HCT116 (cell line): ENCODE data around the gene EXOC4. TPM values are rescaled to one million over a fixed set of nuclear protein-coding genes. Genes with fewer than 3 reads are reported as not detected.

Experiments
- ATAC-seq: fragments of 200-7000 bp; cut with Tn5 transposase; 2 replicates; pipeline ENCODE4 v1.9.1; 2020; ENCODE audit warnings: mild to moderate bottlenecking, moderate library complexity
- BruUV-seq: library from RNA; stranded (reverse); fragments of 400-500 nt; replicated peaks from 2 replicates; lab custom pipeline; 2021; lab: Mats Ljungman, UMichigan
- CTCF ChIA-PET: fragments of 300-600 bp; sonication (Branson Sonifier 250); formaldehyde crosslinking; loops from one replicate; lab custom pipeline; 2021; ENCODE audit warnings: antibody characterized with exemption; lab: Charles Lee
- POLR2A ChIA-PET: fragments of 300-600, 350-600 bp; sonication (Branson Sonifier 250); formaldehyde crosslinking; loops from one replicate; lab custom pipeline; 2021; ENCODE audit warnings: antibody characterized with exemption; lab: Charles Lee
- RAD21 ChIA-PET, 2 experiments: fragments of 300-600 bp; sonication (Branson Sonifier 250); formaldehyde crosslinking; loops; one replicate each; lab custom pipeline; 2023; ENCODE audit warnings: low total read pairs in 2 of 2; ENCODE audit not compliant: uncharacterized antibody in 2 of 2, unreplicated experiment in 2 of 2, low non-redundant PET in 1 of 2; lab: Charles Lee
- DNase-seq: peaks from one replicate; pipeline ENCODE4 v3.0.0-alpha.2; 2010; ENCODE audit warnings: low read depth, low spot score
- H2AFZ ChIP-seq: fragments of 200-600 bp; shearing (Covaris generic), sonication (generic); 2 replicates; pipeline ENCODE4 v1.6.1; 2017; ENCODE audit warnings: low read depth, mixed run types, mixed read lengths, antibody characterized with exemption, low read length; ENCODE audit not compliant: poor library complexity, severe bottlenecking
- H3K27ac ChIP-seq: 2 replicates; pipeline ENCODE4 v1.5.1; 2012; ENCODE audit warnings: low read depth, low read length
- H3K27me3 ChIP-seq: fragments of 200-600 bp; sonication (generic); 2 replicates; pipeline ENCODE4 v1.6.1; 2016; ENCODE audit warnings: mixed run types, low read length, mixed read lengths; ENCODE audit not compliant: insufficient read depth
- H3K36me3 ChIP-seq, 2 experiments: fragments of 200-500 bp in 1 of 2; fragments of 200-600 bp in 1 of 2; sonication (Bioruptor generic) in 1 of 2; sonication (generic) in 1 of 2; 2 replicates each; pipeline versions ENCODE4 v1.5.1 to v1.6.1; 2014 to 2016; ENCODE audit warnings: low read length in 2 of 2, inconsistent platforms in 1 of 2, mixed read lengths in 1 of 2, mixed run types in 1 of 2; ENCODE audit not compliant: insufficient read depth in 2 of 2, control insufficient read depth in 1 of 2
- H3K4me1 ChIP-seq, 2 experiments: fragments of 200-600 bp in 1 of 2; sonication (generic) in 1 of 2; 2 replicates each; pipeline versions ENCODE4 v1.5.1 to v1.6.1; 2012 to 2017; ENCODE audit warnings: low read length in 2 of 2, inconsistent platforms in 1 of 2, mild to moderate bottlenecking in 1 of 2, mixed read lengths in 1 of 2, mixed run types in 1 of 2, moderate library complexity in 1 of 2; ENCODE audit not compliant: insufficient read depth in 2 of 2, control insufficient read depth in 1 of 2
- H3K4me2 ChIP-seq: fragments of 200-600 bp; sonication (generic); 2 replicates; pipeline ENCODE4 v1.6.1; 2017; ENCODE audit warnings: mixed run types, low read length, mixed read lengths
- H3K4me3 ChIP-seq, 2 experiments: fragments of 200-600 bp in 1 of 2; sonication (generic) in 1 of 2; replicated peaks in 1 of 2; 2 replicates each; pipeline ENCODE4 v1.5.1; 2011 to 2016; ENCODE audit warnings: low read length in 2 of 2, control low read depth in 1 of 2, low read depth in 1 of 2, mild to moderate bottlenecking in 1 of 2, mixed read lengths in 1 of 2, mixed run types in 1 of 2
- H3K79me2 ChIP-seq: fragments of 200-600 bp; sonication (generic); 2 replicates; pipeline ENCODE4 v1.6.1; 2017; ENCODE audit warnings: mild to moderate bottlenecking, mixed run types, low read length, moderate library complexity, mixed read lengths; ENCODE audit not compliant: insufficient read depth
- H3K9ac ChIP-seq: fragments of 200-600 bp; sonication (generic); 2 replicates; pipeline ENCODE4 v1.6.1; 2016; ENCODE audit warnings: low read length, mixed read lengths
- H3K9me2 ChIP-seq: fragments of 200-600 bp; sonication (generic), shearing (Covaris generic); 2 replicates; pipeline ENCODE4 v1.6.1; 2017; ENCODE audit warnings: mixed run types, mild to moderate bottlenecking, moderate library complexity; ENCODE audit not compliant: insufficient read depth
- H3K9me3 ChIP-seq, 2 experiments: fragments of 200-500 bp in 1 of 2; fragments of 200-600 bp in 1 of 2; sonication (Bioruptor generic) in 1 of 2; sonication (generic) in 1 of 2; 2 replicates each; pipeline ENCODE4 v1.6.1; 2014 to 2017; ENCODE audit warnings: low read length in 2 of 2, mixed read lengths in 2 of 2, inconsistent platforms in 1 of 2, low read depth in 1 of 2, mild to moderate bottlenecking in 1 of 2, mixed run types in 1 of 2, moderate library complexity in 1 of 2; ENCODE audit not compliant: control insufficient read depth in 1 of 2, insufficient read depth in 1 of 2
- H4K20me1 ChIP-seq: fragments of 200-600 bp; sonication (generic), shearing (Covaris generic); 2 replicates; pipeline ENCODE4 v1.6.1; 2017; ENCODE audit warnings: mixed run types, mild to moderate bottlenecking, moderate library complexity; ENCODE audit not compliant: insufficient read depth
- CEBPB ChIP-seq: IDR thresholded peaks from 2 replicates; pipeline ENCODE4 v1.6.1; 2012; ENCODE audit warnings: low read depth
- CTCF ChIP-seq, 3 experiments: fragments of 200-600 bp in 1 of 3; sonication (generic) in 1 of 3; IDR thresholded peaks in 2 of 3; conservative IDR thresholded peaks in 1 of 3; 2 replicates each; pipeline ENCODE4 v1.5.1; 2012 to 2017; ENCODE audit warnings: low read depth in 2 of 3, low read length in 2 of 3, antibody characterized with exemption in 1 of 3, borderline replicate concordance in 1 of 3, control low read depth in 1 of 3, mild to moderate bottlenecking in 1 of 3, mixed read lengths in 1 of 3, mixed run types in 1 of 3, moderate library complexity in 1 of 3; ENCODE audit not compliant: insufficient read depth in 1 of 3
- EGR1 ChIP-seq: IDR thresholded peaks from 2 replicates; pipeline ENCODE4 v1.6.1; 2012; ENCODE audit warnings: low read depth
- ELF1 ChIP-seq: IDR thresholded peaks from 2 replicates; pipeline ENCODE4 v1.6.1; 2012; ENCODE audit warnings: low read depth, borderline replicate concordance
- FOSL1 ChIP-seq: IDR thresholded peaks from 2 replicates; pipeline ENCODE4 v1.6.1; 2012; ENCODE audit warnings: low read depth
- POLR2A ChIP-seq: IDR thresholded peaks from 2 replicates; pipeline ENCODE4 v1.7.0; 2011; ENCODE audit warnings: borderline replicate concordance; ENCODE audit not compliant: insufficient read depth, insufficient read length; ENCODE audit errors: extremely low read depth
- RAD21 ChIP-seq: IDR thresholded peaks from 2 replicates; pipeline ENCODE4 v1.6.1; 2012; ENCODE audit warnings: low read depth, mild to moderate bottlenecking
- SIN3A ChIP-seq: IDR thresholded peaks from 2 replicates; pipeline ENCODE4 v1.6.1; 2012; ENCODE audit warnings: low read depth
- TCF7L2 ChIP-seq: IDR thresholded peaks from 2 replicates; pipeline ENCODE4 v1.7.0; 2011; ENCODE audit warnings: borderline replicate concordance, inconsistent platforms; ENCODE audit not compliant: insufficient read depth, insufficient read length; ENCODE audit errors: extremely low read depth
- YY1 ChIP-seq: IDR thresholded peaks from 2 replicates; pipeline ENCODE4 v1.6.1; 2011; ENCODE audit warnings: low read length, low read depth, moderate library complexity, mild to moderate bottlenecking; ENCODE audit not compliant: insufficient replicate concordance; ENCODE audit errors: extremely low read depth
- ZNF274 ChIP-seq: fragments of 200-500 bp; sonication (Bioruptor generic); IDR thresholded peaks from 2 replicates; pipeline ENCODE4 v1.6.1; 2014; ENCODE audit warnings: mild to moderate bottlenecking, low read depth, low read length, inconsistent platforms
- intact Hi-C: fragments of 100-400 bp; cut with micrococcal nuclease; formaldehyde crosslinking; loops from 2 replicates; pipeline ENCODE4 v1.10.0; 2022
- total RNA-seq: library from RNA; stranded (reverse); gene quantifications from one replicate; pipeline ENCODE4 v1.2.1, GENCODE V29; 2021; ENCODE audit not compliant: unreplicated experiment
- TF ChIP-seq, protein P1 (sequence below): IDR thresholded peaks from 2 replicates; pipeline ENCODE4 v1.6.1; 2012; ENCODE audit warnings: low read depth
- TF ChIP-seq, protein P2 (sequence below): IDR thresholded peaks from 2 replicates; pipeline ENCODE4 v1.6.1; 2012
- TF ChIP-seq, protein P3 (sequence below): IDR thresholded peaks from 2 replicates; pipeline ENCODE4 v1.6.1; 2012
- TF ChIP-seq, protein P4 (sequence below): IDR thresholded peaks from 2 replicates; pipeline ENCODE4 v1.6.1; 2011; ENCODE audit warnings: mild to moderate bottlenecking, low read length, moderate library complexity; ENCODE audit not compliant: insufficient replicate concordance; ENCODE audit errors: extremely low read depth

EXOC4 gene
- total RNA-seq, 1 experiment from 2014 or later = 40.3 TPM

GRCh38 chr7:133386205-133386604 is 133.3 kb downstream of the EXOC4 start (continued):
- no peak for TF ChIP-seq YY1

DNA sequence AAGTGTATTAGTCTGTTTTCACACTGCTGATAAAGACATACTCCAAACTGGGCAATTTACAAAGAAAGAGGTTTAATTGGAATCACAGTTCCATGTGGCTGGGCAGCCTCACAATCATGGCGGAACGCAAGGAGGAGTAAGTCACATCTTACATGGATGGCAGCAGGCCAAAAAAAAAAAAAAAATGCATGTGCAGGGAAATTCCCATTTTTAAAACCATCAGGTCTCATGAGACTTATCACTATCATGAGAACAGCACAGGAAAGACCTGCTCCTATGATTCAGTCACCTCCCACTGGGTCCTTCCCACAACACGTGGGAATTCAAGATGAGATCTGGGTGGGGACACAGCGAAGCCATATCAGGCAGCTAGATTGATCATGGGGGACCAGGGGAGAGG is 136.8 kb downstream of the EXOC4 start:
- Histone ChIP-seq H2AFZ (no peak overlapping the region), H3K9ac (no peak overlapping the region), H3K79me2 (no peaks in the 10 kb centered on the region), H3K4me2 (no peak overlapping the region), H3K4me1 (no peaks in the 10 kb centered on the region), H3K9me3 (no peaks in the 10 kb centered on the region), H3K27ac (no peak overlapping the region), H4K20me1 (no peaks in the 10 kb centered on the region), H3K36me3 (no peaks in the 10 kb centered on the region), H3K4me3 (no peak overlapping the region), H3K27me3 (no peaks in the 10 kb centered on the region), H3K9me2 (no peaks in the 10 kb centered on the region)
- CTCF ChIA-PET = no interaction called here
- RAD21 ChIA-PET = no interaction called here
- ATAC-seq (no peak), DNase-seq (no peak)
- TF ChIP-seq, protein P1, sequence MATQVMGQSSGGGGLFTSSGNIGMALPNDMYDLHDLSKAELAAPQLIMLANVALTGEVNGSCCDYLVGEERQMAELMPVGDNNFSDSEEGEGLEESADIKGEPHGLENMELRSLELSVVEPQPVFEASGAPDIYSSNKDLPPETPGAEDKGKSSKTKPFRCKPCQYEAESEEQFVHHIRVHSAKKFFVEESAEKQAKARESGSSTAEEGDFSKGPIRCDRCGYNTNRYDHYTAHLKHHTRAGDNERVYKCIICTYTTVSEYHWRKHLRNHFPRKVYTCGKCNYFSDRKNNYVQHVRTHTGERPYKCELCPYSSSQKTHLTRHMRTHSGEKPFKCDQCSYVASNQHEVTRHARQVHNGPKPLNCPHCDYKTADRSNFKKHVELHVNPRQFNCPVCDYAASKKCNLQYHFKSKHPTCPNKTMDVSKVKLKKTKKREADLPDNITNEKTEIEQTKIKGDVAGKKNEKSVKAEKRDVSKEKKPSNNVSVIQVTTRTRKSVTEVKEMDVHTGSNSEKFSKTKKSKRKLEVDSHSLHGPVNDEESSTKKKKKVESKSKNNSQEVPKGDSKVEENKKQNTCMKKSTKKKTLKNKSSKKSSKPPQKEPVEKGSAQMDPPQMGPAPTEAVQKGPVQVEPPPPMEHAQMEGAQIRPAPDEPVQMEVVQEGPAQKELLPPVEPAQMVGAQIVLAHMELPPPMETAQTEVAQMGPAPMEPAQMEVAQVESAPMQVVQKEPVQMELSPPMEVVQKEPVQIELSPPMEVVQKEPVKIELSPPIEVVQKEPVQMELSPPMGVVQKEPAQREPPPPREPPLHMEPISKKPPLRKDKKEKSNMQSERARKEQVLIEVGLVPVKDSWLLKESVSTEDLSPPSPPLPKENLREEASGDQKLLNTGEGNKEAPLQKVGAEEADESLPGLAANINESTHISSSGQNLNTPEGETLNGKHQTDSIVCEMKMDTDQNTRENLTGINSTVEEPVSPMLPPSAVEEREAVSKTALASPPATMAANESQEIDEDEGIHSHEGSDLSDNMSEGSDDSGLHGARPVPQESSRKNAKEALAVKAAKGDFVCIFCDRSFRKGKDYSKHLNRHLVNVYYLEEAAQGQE = no peak
- TF ChIP-seq ZNF274 (no peak), POLR2A (no peak), ELF1 (no peak), RAD21 (no peak), TCF7L2 (no peak), SIN3A (no peak), FOSL1 (no peak), EGR1 (no peak), CTCF (IDR thresholded peaks at IDR 0.05 in 2 of 3, conservative IDR thresholded peaks at IDR 0.05 in 1 of 3; ENCODE audit: borderline replicate concordance in 1 of 3, insufficient read depth in 1 of 3, low read depth in 2 of 3, low read length in 2 of 3) (no peak), CEBPB (no peak)
- TF ChIP-seq, protein P2, sequence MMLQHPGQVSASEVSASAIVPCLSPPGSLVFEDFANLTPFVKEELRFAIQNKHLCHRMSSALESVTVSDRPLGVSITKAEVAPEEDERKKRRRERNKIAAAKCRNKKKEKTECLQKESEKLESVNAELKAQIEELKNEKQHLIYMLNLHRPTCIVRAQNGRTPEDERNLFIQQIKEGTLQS = no peak
- TF ChIP-seq, protein P3, sequence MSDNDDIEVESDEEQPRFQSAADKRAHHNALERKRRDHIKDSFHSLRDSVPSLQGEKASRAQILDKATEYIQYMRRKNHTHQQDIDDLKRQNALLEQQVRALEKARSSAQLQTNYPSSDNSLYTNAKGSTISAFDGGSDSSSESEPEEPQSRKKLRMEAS = no peak
- TF ChIP-seq, protein P4, sequence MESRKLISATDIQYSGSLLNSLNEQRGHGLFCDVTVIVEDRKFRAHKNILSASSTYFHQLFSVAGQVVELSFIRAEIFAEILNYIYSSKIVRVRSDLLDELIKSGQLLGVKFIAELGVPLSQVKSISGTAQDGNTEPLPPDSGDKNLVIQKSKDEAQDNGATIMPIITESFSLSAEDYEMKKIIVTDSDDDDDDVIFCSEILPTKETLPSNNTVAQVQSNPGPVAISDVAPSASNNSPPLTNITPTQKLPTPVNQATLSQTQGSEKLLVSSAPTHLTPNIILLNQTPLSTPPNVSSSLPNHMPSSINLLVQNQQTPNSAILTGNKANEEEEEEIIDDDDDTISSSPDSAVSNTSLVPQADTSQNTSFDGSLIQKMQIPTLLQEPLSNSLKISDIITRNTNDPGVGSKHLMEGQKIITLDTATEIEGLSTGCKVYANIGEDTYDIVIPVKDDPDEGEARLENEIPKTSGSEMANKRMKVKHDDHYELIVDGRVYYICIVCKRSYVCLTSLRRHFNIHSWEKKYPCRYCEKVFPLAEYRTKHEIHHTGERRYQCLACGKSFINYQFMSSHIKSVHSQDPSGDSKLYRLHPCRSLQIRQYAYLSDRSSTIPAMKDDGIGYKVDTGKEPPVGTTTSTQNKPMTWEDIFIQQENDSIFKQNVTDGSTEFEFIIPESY = no peak
- POLR2A ChIA-PET = no interaction called here
- intact Hi-C loops = no loop called here
- BruUV-seq = no TSS peak
